Endothelial cell of umbilical vein (primary cell): ENCODE results near the gene DLL1.

Source experiments
- CTCF ChIP-seq, 2 donors: IDR thresholded peaks; 1 replicate in 1 of 2; 2 replicates in 1 of 2; pipeline ENCODE4 v1.5.1; 2011; ENCODE audit warnings: low read length in 2 of 2, mild to moderate bottlenecking in 2 of 2, moderate library complexity in 2 of 2, control low read depth in 1 of 2, inconsistent platforms in 1 of 2, low read depth in 1 of 2; ENCODE audit not compliant: insufficient read depth in 1 of 2; ENCODE audit errors: extremely low read depth in 1 of 2
- EZH2 ChIP-seq: IDR thresholded peaks from 2 replicates; pipeline ENCODE4 v1.6.1; 2012; ENCODE audit warnings: borderline replicate concordance, low read depth, mild to moderate bottlenecking, moderate library complexity, low read length, inconsistent platforms; ENCODE audit not compliant: severe bottlenecking
- JUN ChIP-seq: IDR thresholded peaks from 2 replicates; pipeline ENCODE4 v1.6.1; 2011; ENCODE audit warnings: borderline replicate concordance, low read depth; ENCODE audit not compliant: insufficient read length, insufficient read depth
- MAX ChIP-seq: IDR thresholded peaks from 2 replicates; pipeline ENCODE4 v1.6.1; 2011; ENCODE audit not compliant: insufficient read depth, insufficient read length
- POLR2A ChIP-seq: IDR thresholded peaks from 2 replicates; pipeline ENCODE4 v1.6.1; 2012; ENCODE audit warnings: low read depth, mild to moderate bottlenecking, control low read depth, low read length
- POLR2AphosphoS5 ChIP-seq: IDR thresholded peaks from 2 replicates; pipeline ENCODE4 v1.6.1; 2012; ENCODE audit warnings: low read depth, mild to moderate bottlenecking, control low read depth, low read length, moderate library complexity; ENCODE audit not compliant: insufficient read depth

- TF ChIP-seq CTCF (IDR thresholded peaks at IDR 0.05; ENCODE audit: extremely low read depth in 1 of 2, insufficient read depth in 1 of 2, low read depth in 1 of 2, low read length in 2 of 2) = no peak
- TF ChIP-seq MAX = no peak
- no peak for TF ChIP-seq EZH2
- TF ChIP-seq POLR2A = no peak
- TF ChIP-seq JUN = no peak
- no peak for TF ChIP-seq POLR2AphosphoS5
Observed at GRCh38 chr6:170255426-170256125, 35.3 kb downstream of the DLL1 start.
